ENCODE results near the gene LIMD2.

DNA sequence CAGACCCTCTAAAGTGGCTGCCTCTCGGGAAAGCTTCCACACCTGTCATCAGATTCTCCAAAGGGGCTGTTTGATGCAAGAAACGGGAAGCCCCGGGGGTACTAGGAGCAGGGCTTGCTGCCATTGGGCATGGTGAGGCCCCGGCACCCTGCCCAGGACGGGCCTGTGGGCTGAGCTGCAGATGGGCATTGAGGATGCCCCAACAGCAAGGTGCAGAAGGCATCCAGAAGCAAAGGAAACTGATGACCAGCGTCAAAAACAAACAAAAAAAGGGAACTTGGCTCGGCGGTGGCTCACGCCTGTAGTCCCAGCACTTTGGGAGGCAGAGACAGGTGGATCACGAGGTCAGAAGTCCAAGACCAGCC is 1.5 kb upstream of the LIMD2 start:
- TF ChIP-seq, protein P1, sequence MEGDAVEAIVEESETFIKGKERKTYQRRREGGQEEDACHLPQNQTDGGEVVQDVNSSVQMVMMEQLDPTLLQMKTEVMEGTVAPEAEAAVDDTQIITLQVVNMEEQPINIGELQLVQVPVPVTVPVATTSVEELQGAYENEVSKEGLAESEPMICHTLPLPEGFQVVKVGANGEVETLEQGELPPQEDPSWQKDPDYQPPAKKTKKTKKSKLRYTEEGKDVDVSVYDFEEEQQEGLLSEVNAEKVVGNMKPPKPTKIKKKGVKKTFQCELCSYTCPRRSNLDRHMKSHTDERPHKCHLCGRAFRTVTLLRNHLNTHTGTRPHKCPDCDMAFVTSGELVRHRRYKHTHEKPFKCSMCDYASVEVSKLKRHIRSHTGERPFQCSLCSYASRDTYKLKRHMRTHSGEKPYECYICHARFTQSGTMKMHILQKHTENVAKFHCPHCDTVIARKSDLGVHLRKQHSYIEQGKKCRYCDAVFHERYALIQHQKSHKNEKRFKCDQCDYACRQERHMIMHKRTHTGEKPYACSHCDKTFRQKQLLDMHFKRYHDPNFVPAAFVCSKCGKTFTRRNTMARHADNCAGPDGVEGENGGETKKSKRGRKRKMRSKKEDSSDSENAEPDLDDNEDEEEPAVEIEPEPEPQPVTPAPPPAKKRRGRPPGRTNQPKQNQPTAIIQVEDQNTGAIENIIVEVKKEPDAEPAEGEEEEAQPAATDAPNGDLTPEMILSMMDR (IDR thresholded peaks at IDR 0.05) = no peak
- no peak for TF ChIP-seq POLR2A (IDR thresholded peaks at IDR 0.05)
